Activated naive CD8-positive, alpha-beta T cell treated with anti-CD3 and anti-CD28 coated beads, Interleukin-2, amount 50 U/mL, for 24 hours (primary cell): ENCODE measurements around the gene UBA5.
"Not testable (repeated sequence)": the region's sequence is repeated elsewhere in the genome, so short reads cannot be mapped to it uniquely, and the experiment has no call there.

ENCODE experiments used
- ATAC-seq: fragments of 150-1000 bp; cut with Tn5 transposase; one replicate; pipeline ENCODE4 v1.10.0; 2021
- DNase-seq: peaks from one replicate; pipeline ENCODE4 v3.0.0; 2021
- H3K27ac Mint-ChIP-seq: one replicate; pipeline ENCODE4 v1.8.0; 2021; ENCODE audit warnings: mild to moderate bottlenecking, mixed read lengths
- H3K27me3 Mint-ChIP-seq: one replicate; pipeline ENCODE4 v1.8.0; 2021; ENCODE audit warnings: mixed read lengths
- H3K36me3 Mint-ChIP-seq: one replicate; pipeline ENCODE4 v1.8.0; 2021; ENCODE audit warnings: low read depth, mixed read lengths
- H3K4me1 Mint-ChIP-seq: one replicate; pipeline ENCODE4 v1.8.0; 2021; ENCODE audit warnings: mixed read lengths
- H3K4me3 Mint-ChIP-seq: one replicate; pipeline ENCODE4 v1.8.0; 2021; ENCODE audit warnings: mild to moderate bottlenecking, moderate library complexity, mixed read lengths
- H3K9me3 Mint-ChIP-seq: one replicate; pipeline ENCODE4 v1.8.0; 2021; ENCODE audit warnings: mixed read lengths

The UBA5 gene

DNA sequence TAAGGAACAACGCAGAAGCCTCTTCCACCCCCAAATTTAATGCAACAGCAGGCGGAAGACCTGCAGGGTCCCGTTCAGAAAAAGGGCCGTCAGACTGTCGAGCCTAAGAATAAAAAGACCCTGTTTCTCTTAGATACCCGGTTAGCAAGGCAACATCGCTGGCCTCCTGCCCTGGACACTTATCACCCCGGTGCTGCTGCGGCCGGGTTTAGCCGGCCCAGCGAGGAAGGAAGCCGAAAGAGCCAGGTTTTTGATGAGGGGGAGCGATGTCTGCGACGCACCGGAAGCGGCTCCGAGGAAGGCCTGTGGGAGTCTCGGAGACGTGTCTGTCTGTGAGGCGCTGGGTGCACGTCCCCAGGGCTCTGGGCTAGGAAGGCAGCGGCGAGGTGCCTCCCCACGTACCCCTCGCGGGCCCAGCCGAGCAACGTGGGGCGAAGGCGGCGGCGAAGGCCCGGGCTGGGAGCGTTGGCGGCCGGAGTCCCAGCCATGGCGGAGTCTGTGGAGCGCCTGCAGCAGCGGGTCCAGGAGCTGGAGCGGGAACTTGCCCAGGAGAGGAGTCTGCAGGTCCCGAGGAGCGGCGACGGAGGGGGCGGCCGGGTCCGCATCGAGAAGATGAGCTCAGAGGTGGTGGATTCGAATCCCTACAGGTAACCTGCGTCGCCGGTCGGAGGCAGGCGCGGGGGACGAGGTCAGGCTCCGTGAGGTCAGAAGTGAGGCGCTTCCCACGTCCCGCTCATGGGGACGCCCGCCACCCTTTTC lies at the start of gene UBA5:
UBA5 (plus strand) TSS at position 278 of the 759 bp plus-strand sequence; CDS start at position 487, 209 bp downstream.
- DNase-seq (peak; percentile 75), ATAC-seq (peak; percentile 91)
- H3K27me3 Mint-ChIP-seq = no peaks in the 10 kb centered on the region
- H3K27ac Mint-ChIP-seq = peak within 1 kb of the TSS; percentile 97
- no peaks in the 10 kb centered on the region for H3K9me3 Mint-ChIP-seq
- peak within 1 kb of the TSS; percentile 97 for H3K4me3 Mint-ChIP-seq
- peaks cover 72% of the 10 kb centered on the region for H3K4me1 Mint-ChIP-seq
- peaks cover 19% of the 10 kb centered on the region for H3K36me3 Mint-ChIP-seq

DNA sequence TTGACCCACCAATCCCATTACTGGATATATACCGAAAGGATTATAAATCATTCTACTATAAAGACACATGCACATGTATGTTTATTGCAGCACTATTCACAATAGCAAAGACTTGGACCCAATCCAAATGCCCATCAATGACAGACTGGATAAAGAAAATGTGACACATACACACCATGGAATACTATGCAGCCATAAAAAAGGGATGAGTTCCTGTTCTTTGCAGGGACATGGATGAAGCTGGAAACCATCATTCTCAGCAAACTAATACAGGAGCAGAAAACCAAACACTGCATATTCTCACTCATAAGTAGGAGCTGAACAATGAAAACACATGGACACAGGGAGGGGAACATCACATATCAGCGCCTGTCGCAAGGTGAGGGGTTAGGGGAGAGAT lies 44.8 kb upstream of the UBA5 start:
- not testable (repeated sequence) for H3K27ac Mint-ChIP-seq, H3K4me1 Mint-ChIP-seq, ATAC-seq, DNase-seq, H3K27me3 Mint-ChIP-seq, H3K4me3 Mint-ChIP-seq, H3K9me3 Mint-ChIP-seq
- peaks cover 49% of the 10 kb centered on the region for H3K36me3 Mint-ChIP-seq

DNA sequence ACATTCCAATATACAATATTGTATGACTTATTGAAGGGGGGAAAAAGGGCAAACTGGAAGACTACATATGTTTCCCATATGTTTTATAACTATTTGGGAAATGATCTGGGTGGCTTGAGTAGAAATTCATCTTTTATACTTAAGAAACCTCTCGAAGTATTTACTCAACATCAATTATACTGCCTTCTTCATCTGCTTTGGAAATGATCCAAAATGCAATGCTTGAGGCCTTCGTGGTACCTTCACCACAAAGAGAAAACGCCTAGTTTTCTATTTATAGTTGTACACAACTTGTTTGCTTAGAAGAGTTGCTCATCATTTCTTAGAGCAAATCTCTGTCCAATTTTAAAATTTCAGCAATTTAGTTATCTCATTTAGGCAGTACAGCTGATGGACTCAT lies 44.2 kb upstream of the UBA5 start:
- Mint-ChIP-seq H3K4me1 (peaks cover 5% of the 10 kb centered on the region), H3K36me3 (peaks cover 51% of the 10 kb centered on the region), H3K9me3 (peaks cover 9% of the 10 kb centered on the region), H3K27me3 (no peaks in the 10 kb centered on the region), H3K4me3 (no peak overlapping the region), H3K27ac (no peak overlapping the region)
- DNase-seq (no peak), ATAC-seq (no peak)

DNA sequence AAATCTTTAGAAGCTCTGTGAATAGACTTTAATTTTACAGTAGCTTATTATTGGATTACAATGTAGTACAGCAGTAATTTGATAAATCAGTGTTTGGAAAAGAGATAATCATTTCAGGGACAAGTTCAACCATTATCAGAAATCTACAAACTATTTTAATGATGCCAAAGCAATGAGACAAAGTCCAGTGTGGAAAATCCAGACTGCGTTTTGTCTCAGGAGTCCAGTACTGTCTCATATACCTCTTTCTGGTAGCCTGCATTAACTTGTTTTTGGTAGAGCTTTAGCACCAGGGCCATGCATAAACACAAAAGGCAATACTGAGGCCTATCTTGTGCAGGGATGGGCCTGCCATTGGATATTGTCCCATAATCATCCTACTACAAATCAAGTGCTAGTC lies 43.3 kb upstream of the UBA5 start:
- no peaks in the 10 kb centered on the region for H3K27me3 Mint-ChIP-seq
- H3K4me1 Mint-ChIP-seq = peaks cover 3% of the 10 kb centered on the region
- peaks cover 51% of the 10 kb centered on the region for H3K36me3 Mint-ChIP-seq
- ATAC-seq (no peak), DNase-seq (no peak)
- H3K9me3 Mint-ChIP-seq = peaks cover 9% of the 10 kb centered on the region
- H3K4me3 Mint-ChIP-seq = no peak overlapping the region
- no peak overlapping the region for H3K27ac Mint-ChIP-seq

DNA sequence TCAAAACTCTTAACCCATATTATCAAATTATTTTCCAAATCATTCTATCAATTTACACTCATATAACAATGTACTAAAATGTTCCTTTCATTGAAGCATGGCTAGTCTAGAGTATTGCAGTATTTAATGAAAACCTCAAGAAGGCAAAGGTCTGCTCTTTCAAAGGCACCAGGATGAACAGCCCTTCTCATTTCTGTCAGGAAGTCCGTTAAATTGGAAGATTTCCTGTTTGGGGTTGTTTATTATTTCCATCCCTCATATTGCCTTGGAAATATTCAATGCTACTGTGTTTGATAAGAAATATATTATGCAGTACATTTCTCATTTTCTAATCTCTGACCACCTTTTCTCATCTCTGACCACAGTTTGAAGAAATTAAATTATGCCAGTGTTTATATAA lies 38.0 kb upstream of the UBA5 start:
- Mint-ChIP-seq H3K4me3 (no peak overlapping the region), H3K4me1 (peaks cover 15% of the 10 kb centered on the region), H3K36me3 (peaks cover 37% of the 10 kb centered on the region), H3K27ac (no peak overlapping the region), H3K9me3 (no peaks in the 10 kb centered on the region), H3K27me3 (no peaks in the 10 kb centered on the region)
- ATAC-seq (no peak), DNase-seq (no peak)

DNA sequence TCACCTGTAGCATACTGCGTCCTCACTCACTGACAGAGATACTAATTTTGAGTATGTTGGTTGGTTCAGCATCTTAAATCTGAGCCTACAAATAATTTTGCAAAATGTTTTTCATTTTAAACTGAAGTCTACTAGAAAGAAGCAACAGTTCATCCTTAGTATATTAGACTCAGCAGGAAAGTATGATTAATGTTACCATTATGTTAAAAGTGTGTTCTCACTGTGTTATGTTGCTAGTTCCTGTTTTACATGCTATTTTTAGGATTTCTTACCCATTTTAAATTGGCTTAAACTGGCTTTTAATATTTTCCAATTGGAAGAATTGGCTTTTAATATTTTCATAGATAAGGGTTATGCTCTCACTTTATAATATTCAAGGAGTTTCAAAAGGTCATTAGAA lies 37.4 kb upstream of the UBA5 start:
- ATAC-seq (no peak), DNase-seq (no peak)
- Mint-ChIP-seq H3K27me3 (no peaks in the 10 kb centered on the region), H3K4me1 (peaks cover 12% of the 10 kb centered on the region), H3K9me3 (no peaks in the 10 kb centered on the region), H3K27ac (no peak overlapping the region), H3K4me3 (no peak overlapping the region), H3K36me3 (peaks cover 36% of the 10 kb centered on the region)

DNA sequence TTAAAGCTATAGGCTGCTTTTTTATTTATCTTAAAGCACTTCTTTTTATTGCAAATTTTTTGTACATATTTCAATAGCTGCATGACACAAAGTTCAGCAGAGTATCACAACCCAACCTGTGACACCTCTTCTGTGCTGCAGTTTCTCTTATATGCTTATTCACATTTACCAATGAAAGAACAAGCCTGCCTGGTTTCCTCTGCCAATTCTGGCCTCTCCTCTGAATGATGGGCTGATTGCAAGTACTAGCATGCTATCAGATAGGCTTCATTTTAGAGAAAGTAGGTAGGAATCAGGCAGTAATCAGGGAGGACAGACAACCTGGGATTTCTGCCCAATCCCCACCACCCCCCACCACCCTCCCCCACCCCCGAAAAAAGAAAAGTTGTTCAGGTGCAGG lies 36.5 kb upstream of the UBA5 start:
- Mint-ChIP-seq H3K27ac (no peak overlapping the region), H3K36me3 (peaks cover 39% of the 10 kb centered on the region)

DNA sequence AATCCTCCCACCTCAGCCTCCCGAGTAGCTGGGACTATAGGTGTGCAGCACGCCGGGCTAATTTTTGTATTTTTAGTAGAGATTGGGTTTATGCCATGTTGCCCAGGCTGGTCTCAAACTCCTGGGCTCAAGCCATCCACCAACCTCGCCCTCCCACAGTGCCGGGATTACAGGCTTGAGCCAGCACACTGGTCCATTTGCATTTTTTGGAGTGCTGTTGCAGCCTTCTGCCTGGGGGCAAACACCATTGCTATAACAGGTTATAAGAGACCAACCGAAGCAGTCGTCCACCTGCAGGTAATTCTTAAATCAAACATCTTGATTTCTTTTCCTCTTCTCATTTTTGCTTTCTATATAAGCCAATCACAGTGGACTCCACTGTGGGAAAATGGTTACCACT lies 35.3 kb upstream of the UBA5 start:
- DNase-seq = no peak
- ATAC-seq = no peak
- no peak overlapping the region for H3K27ac Mint-ChIP-seq
- no peaks in the 10 kb centered on the region for H3K27me3 Mint-ChIP-seq
- no peak overlapping the region for H3K4me3 Mint-ChIP-seq
- H3K4me1 Mint-ChIP-seq = peaks cover 14% of the 10 kb centered on the region
- H3K36me3 Mint-ChIP-seq = peaks cover 39% of the 10 kb centered on the region
- H3K9me3 Mint-ChIP-seq = no peaks in the 10 kb centered on the region

More for the DNA sequence above, 36.5 kb upstream of the UBA5 start:
- DNase-seq (no peak), ATAC-seq (no peak)
- H3K9me3 Mint-ChIP-seq = no peaks in the 10 kb centered on the region
- H3K27me3 Mint-ChIP-seq = no peaks in the 10 kb centered on the region
- H3K4me1 Mint-ChIP-seq = peaks cover 12% of the 10 kb centered on the region
- no peak overlapping the region for H3K4me3 Mint-ChIP-seq

DNA sequence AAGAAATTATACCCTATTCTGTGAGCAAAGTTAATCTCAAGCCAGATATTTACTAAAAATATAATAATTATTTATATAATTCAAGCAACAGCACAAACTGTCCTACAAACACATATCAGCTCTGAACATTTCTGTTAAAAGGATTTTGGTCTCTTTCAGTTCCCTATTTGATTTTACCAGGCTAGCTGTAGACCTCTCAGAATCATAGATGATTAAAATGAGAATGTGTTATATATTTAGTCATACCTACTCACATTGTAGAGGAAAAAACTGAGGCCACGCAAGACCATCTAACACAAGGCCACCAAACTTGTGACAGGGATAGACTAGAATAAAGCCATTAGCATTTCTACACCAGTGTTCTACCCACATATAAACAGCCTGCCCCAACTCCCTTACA lies 34.5 kb upstream of the UBA5 start:
- H3K27me3 Mint-ChIP-seq = no peaks in the 10 kb centered on the region
- ATAC-seq (no peak), DNase-seq (no peak)
- peak overlapping the region; percentile 30 for H3K27ac Mint-ChIP-seq
- peaks cover 21% of the 10 kb centered on the region for H3K4me1 Mint-ChIP-seq
- H3K36me3 Mint-ChIP-seq = peaks cover 38% of the 10 kb centered on the region
- H3K4me3 Mint-ChIP-seq = no peak overlapping the region
- no peaks in the 10 kb centered on the region for H3K9me3 Mint-ChIP-seq

DNA sequence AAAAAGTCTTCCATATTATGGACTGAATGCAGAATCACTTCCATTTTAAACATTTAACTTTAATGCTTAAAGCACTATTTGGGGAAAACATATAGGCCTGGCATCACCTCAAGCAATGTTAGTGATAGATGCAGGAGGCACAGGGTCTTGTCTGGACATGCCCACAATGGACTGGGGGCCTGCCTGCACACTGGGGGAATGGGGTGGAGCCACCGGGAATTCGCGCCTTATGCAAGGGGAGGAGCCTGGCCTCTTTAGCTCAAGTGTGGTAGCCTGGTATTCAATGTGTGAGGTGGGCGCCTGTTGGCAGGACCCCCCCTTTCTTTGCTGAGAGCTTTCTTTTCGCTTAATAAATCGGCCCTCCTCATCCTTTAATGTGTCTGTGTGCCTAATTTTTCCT lies 33.2 kb upstream of the UBA5 start:
- DNase-seq (no peak), ATAC-seq (no peak)
- H3K9me3 Mint-ChIP-seq = no peaks in the 10 kb centered on the region
- H3K36me3 Mint-ChIP-seq = peaks cover 30% of the 10 kb centered on the region
- no peak overlapping the region for H3K27ac Mint-ChIP-seq
- H3K4me1 Mint-ChIP-seq = peaks cover 20% of the 10 kb centered on the region
- no peaks in the 10 kb centered on the region for H3K27me3 Mint-ChIP-seq
- H3K4me3 Mint-ChIP-seq = no peak overlapping the region

DNA sequence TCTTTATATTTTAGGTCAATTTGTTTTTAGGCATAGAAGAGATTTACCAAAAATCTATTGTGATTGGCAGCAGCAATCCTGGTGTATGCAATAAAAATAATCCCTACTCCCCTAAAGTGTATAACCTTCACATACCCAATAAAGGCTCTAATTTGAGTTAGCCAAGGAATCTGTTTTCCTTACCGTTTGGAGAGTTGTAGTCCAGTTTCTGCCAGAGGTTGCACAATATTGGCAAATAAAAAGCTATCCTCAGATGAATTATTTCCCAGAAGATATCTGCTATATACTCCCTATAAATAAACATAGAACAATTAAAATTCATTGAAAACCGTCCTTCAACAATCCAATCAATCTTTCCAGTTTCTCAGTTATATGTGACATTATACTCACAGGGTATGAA lies 32.0 kb upstream of the UBA5 start:
- H3K27ac Mint-ChIP-seq = no peak overlapping the region
- H3K9me3 Mint-ChIP-seq = no peaks in the 10 kb centered on the region
- ATAC-seq (no peak), DNase-seq (no peak)
- peaks cover 13% of the 10 kb centered on the region for H3K4me1 Mint-ChIP-seq
- peaks cover 34% of the 10 kb centered on the region for H3K36me3 Mint-ChIP-seq
- H3K4me3 Mint-ChIP-seq = no peak overlapping the region
- H3K27me3 Mint-ChIP-seq = no peaks in the 10 kb centered on the region

DNA sequence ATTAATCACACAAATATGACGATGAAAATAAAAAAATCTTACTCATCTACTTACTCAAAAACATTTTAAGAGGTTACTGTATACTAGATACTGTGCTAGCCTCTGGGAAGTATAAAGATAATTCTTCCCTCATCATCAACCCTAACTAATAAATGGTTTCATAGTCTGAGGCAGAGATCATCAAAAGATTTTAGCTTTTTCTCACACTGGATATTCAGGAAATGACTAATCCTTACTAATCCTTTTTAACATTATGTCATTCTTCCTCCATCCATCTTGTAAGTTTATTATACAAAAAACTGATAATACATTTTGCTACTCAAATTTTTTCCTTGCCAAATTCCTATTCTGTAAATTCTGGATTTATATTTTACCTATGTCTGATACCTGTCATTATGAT lies 30.2 kb upstream of the UBA5 start:
- ATAC-seq (no peak), DNase-seq (no peak)
- Mint-ChIP-seq H3K4me1 (peaks cover 9% of the 10 kb centered on the region), H3K36me3 (peaks cover 37% of the 10 kb centered on the region), H3K27ac (no peak overlapping the region), H3K27me3 (no peaks in the 10 kb centered on the region), H3K9me3 (no peaks in the 10 kb centered on the region), H3K4me3 (no peak overlapping the region)

DNA sequence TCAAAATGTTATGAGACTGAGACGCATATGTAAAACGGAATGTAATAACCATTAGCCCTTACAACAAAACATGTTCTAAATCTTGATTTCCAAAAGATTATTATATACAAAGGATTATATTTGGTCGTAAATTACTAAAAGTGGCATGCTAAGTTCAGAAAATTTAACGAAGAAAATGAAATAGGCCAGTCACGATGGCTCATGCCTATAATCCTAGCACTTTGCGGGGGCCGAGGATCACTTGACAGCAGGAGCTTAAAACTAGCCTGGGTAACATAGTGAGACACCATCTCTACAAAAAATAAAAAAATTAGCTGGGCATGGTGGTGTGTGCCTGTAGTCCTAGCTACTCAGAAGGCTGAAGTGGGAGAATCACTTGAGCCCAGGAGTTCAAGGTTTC lies 29.5 kb upstream of the UBA5 start:
- no peaks in the 10 kb centered on the region for H3K27me3 Mint-ChIP-seq
- DNase-seq (no peak), ATAC-seq (no peak)
- H3K27ac Mint-ChIP-seq = no peak overlapping the region
- no peak overlapping the region for H3K4me3 Mint-ChIP-seq
- no peaks in the 10 kb centered on the region for H3K9me3 Mint-ChIP-seq
- peaks cover 9% of the 10 kb centered on the region for H3K4me1 Mint-ChIP-seq
- peaks cover 42% of the 10 kb centered on the region for H3K36me3 Mint-ChIP-seq

DNA sequence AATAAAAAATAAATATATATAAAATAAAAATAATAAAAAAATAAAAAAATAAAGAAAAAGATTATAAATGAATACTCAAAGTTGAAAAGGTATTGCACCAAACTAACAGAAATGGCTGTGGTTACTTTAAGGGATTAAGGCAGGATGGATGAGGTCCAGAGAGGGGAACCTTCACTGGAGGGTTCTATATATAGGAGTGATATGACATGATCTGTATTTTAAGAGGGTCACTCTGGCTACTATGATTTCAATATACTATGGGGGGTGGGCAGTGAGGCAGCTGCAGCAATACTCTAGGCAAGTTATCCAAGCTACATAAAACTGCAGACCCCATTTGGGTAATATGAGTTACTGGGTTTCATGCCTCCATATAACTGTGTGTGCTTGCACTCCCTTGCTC lies 25.1 kb upstream of the UBA5 start:
- Mint-ChIP-seq H3K36me3 (peaks cover 40% of the 10 kb centered on the region), H3K4me3 (no peak overlapping the region), H3K4me1 (peaks cover 4% of the 10 kb centered on the region), H3K27ac (no peak overlapping the region), H3K9me3 (no peaks in the 10 kb centered on the region), H3K27me3 (no peaks in the 10 kb centered on the region)
- ATAC-seq (no peak), DNase-seq (no peak)

DNA sequence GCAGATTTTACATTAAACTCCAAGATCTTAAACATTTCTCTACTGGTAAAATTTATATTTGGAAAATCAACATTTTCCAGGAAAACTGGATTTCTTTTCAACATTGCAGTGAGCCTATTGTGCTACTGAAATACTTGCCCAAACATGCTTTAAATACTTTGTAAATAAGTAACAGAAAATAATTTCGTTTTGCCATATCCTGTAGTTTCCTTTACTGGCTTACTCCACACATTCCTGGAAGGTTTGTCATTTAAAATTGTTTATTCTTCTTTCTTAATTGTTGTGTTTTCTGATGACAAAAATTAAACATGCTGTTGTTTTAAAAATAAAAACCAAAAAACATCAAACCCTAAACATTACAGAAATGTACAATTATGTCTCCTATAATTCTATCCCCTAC lies 22.5 kb upstream of the UBA5 start:
- no peak for DNase-seq
- H3K36me3 Mint-ChIP-seq = peaks cover 43% of the 10 kb centered on the region
- no peak overlapping the region for H3K4me3 Mint-ChIP-seq
- no peaks in the 10 kb centered on the region for H3K9me3 Mint-ChIP-seq
- no peaks in the 10 kb centered on the region for H3K27me3 Mint-ChIP-seq
- ATAC-seq = no peak
- no peak overlapping the region for H3K27ac Mint-ChIP-seq
- H3K4me1 Mint-ChIP-seq = no peaks in the 10 kb centered on the region

DNA sequence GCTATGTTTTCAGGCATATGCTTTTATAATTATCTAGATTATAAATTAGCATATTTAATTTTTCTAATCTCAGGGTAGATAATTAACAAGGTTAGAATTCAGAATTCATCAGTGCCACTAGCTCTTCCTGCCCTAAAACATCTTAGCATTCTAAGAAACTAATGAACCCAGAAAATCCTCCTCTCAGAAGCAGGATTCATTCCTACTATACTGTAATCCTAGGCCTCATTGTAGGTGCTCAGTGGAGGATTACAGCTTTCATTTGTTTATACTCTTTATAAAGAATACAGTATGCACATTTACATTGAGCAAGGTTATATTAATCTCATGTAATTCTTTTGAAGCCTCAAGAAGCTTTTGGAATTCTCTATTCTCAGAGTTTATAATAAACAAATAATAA lies 21.4 kb upstream of the UBA5 start:
- Mint-ChIP-seq H3K4me3 (no peak overlapping the region), H3K36me3 (peaks cover 35% of the 10 kb centered on the region), H3K27ac (no peak overlapping the region), H3K4me1 (no peaks in the 10 kb centered on the region), H3K9me3 (no peaks in the 10 kb centered on the region), H3K27me3 (no peaks in the 10 kb centered on the region)
- DNase-seq = no peak
- ATAC-seq = no peak
